Gastrocnemius medialis (tissue), 4 donors: ENCODE results near the gene ADGRB3.

Source experiments
- POLR2A ChIP-seq, 2 donors: fragments of 450-650 bp; IDR thresholded peaks; one replicate each; pipeline ENCODE4 v1.6.1; 2017; ENCODE audit warnings: antibody characterized with exemption in 2 of 2, mild to moderate bottlenecking in 2 of 2, moderate library complexity in 2 of 2
- TF ChIP-seq, protein P1 (sequence below), 5 experiments: fragments of 450-650 bp in 3 of 5; fragments of 200-600 bp in 2 of 5; sonication (generic) in 2 of 5; IDR thresholded peaks in 4 of 5; conservative IDR thresholded peaks in 1 of 5; 1 replicate in 4 of 5; 2 replicates in 1 of 5; pipeline ENCODE4 v1.5.1; 2016 to 2019; ENCODE audit warnings: antibody characterized with exemption in 5 of 5, mild to moderate bottlenecking in 3 of 5, moderate library complexity in 3 of 5

DNA sequence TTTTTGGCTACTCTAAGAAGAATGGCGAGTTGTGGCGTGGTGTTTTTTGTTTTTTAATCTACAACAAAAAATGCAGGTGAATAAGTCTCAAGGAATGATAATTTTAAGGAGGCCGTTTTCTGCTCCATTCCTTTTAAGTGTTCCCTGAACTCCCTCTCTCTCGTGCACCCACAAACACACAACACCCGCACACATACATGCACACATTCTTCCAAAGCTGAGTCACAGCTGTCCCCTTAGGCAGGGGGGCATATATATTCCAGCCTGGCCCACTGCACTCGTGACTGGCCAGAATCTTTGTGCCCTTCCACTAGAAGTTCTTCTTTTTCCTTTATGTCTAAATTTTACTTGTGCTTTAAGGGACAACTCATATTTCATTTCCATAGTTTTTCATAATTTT, 756.0 kb downstream of the ADGRB3 start:
- no peak for TF ChIP-seq POLR2A (IDR thresholded peaks at IDR 0.05)
- TF ChIP-seq, protein P1, sequence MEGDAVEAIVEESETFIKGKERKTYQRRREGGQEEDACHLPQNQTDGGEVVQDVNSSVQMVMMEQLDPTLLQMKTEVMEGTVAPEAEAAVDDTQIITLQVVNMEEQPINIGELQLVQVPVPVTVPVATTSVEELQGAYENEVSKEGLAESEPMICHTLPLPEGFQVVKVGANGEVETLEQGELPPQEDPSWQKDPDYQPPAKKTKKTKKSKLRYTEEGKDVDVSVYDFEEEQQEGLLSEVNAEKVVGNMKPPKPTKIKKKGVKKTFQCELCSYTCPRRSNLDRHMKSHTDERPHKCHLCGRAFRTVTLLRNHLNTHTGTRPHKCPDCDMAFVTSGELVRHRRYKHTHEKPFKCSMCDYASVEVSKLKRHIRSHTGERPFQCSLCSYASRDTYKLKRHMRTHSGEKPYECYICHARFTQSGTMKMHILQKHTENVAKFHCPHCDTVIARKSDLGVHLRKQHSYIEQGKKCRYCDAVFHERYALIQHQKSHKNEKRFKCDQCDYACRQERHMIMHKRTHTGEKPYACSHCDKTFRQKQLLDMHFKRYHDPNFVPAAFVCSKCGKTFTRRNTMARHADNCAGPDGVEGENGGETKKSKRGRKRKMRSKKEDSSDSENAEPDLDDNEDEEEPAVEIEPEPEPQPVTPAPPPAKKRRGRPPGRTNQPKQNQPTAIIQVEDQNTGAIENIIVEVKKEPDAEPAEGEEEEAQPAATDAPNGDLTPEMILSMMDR (IDR thresholded peaks at IDR 0.05 in 4 of 5, conservative IDR thresholded peaks at IDR 0.05 in 1 of 5): no peak
